ENCODE measurements around the gene COL24A1.

DNA sequence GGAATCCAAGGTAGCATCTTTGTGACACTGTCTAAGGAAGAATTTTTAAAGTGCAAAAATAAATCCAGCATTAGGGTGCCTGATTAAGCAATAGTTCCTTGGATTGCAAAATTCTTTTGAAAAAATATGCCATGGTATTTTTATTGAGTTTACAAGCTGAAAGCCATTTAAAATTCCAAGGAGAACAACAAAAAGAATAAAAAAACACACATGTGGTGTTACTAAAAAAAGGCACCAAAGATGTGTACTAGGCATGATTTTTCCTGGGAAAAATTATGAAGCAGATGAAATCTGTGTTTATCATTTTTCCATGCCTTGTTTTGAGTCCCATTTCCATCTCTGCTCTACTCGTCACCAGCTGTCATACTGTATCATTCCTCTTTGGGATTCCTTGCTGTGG lies 291.4 kb downstream of the COL24A1 start:
- TF ChIP-seq, protein P1, sequence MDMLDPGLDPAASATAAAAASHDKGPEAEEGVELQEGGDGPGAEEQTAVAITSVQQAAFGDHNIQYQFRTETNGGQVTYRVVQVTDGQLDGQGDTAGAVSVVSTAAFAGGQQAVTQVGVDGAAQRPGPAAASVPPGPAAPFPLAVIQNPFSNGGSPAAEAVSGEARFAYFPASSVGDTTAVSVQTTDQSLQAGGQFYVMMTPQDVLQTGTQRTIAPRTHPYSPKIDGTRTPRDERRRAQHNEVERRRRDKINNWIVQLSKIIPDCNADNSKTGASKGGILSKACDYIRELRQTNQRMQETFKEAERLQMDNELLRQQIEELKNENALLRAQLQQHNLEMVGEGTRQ (CRISPR knock-in tag; IDR thresholded peaks at IDR 0.05): no peak
- TF ChIP-seq ZNF121 (CRISPR knock-in tag; IDR thresholded peaks at IDR 0.05) (no peak), NR3C1 (CRISPR knock-in tag; conservative IDR thresholded peaks at IDR 0.05; ENCODE audit: low read depth) (no peak), RELA (CRISPR knock-in tag; IDR thresholded peaks at IDR 0.05; ENCODE audit: borderline replicate concordance) (no peak)
- TF ChIP-seq, protein P2, sequence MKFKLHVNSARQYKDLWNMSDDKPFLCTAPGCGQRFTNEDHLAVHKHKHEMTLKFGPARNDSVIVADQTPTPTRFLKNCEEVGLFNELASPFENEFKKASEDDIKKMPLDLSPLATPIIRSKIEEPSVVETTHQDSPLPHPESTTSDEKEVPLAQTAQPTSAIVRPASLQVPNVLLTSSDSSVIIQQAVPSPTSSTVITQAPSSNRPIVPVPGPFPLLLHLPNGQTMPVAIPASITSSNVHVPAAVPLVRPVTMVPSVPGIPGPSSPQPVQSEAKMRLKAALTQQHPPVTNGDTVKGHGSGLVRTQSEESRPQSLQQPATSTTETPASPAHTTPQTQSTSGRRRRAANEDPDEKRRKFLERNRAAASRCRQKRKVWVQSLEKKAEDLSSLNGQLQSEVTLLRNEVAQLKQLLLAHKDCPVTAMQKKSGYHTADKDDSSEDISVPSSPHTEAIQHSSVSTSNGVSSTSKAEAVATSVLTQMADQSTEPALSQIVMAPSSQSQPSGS (CRISPR knock-in tag; IDR thresholded peaks at IDR 0.05; ENCODE audit: borderline replicate concordance, low read depth): no peak
- TF ChIP-seq, protein P3, sequence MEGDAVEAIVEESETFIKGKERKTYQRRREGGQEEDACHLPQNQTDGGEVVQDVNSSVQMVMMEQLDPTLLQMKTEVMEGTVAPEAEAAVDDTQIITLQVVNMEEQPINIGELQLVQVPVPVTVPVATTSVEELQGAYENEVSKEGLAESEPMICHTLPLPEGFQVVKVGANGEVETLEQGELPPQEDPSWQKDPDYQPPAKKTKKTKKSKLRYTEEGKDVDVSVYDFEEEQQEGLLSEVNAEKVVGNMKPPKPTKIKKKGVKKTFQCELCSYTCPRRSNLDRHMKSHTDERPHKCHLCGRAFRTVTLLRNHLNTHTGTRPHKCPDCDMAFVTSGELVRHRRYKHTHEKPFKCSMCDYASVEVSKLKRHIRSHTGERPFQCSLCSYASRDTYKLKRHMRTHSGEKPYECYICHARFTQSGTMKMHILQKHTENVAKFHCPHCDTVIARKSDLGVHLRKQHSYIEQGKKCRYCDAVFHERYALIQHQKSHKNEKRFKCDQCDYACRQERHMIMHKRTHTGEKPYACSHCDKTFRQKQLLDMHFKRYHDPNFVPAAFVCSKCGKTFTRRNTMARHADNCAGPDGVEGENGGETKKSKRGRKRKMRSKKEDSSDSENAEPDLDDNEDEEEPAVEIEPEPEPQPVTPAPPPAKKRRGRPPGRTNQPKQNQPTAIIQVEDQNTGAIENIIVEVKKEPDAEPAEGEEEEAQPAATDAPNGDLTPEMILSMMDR (IDR thresholded peaks at IDR 0.05): no peak
